Hepatocyte (in vitro differentiated cells): ENCODE measurements around the gene BCAR1. TPM values are rescaled to one million over a fixed set of nuclear protein-coding genes. Genes with fewer than 3 reads are reported as not detected.
A peak's percentile ranks its signal among the peaks of the same experiment; 100 is the strongest.

Experiments
- DNase-seq: peaks from one replicate; pipeline ENCODE4 v3.0.0-alpha.2; 2016; ENCODE audit warnings: low spot score
- H2AFZ ChIP-seq: fragments of 200-600 bp; sonication (generic); 2 replicates; pipeline ENCODE4 v1.6.0; 2016; ENCODE audit warnings: antibody characterized with exemption, mild to moderate bottlenecking
- H3K27ac ChIP-seq: fragments of 200-600 bp; sonication (generic); 2 replicates; pipeline ENCODE4 v1.5.1; 2016; ENCODE audit warnings: mild to moderate bottlenecking
- H3K27me3 ChIP-seq: fragments of 200-600 bp; sonication (generic); 2 replicates; pipeline ENCODE4 v1.6.1; 2016
- H3K36me3 ChIP-seq: fragments of 200-600 bp; sonication (generic); replicated peaks from 2 replicates; pipeline ENCODE4 v1.5.1; 2016; ENCODE audit warnings: low read depth; ENCODE audit not compliant: insufficient read depth
- H3K4me1 ChIP-seq: fragments of 200-600 bp; sonication (generic); 2 replicates; pipeline ENCODE4 v1.5.1; 2016; ENCODE audit warnings: mild to moderate bottlenecking, moderate library complexity; ENCODE audit not compliant: insufficient read depth
- H3K4me2 ChIP-seq: fragments of 200-600 bp; sonication (generic); 2 replicates; pipeline ENCODE4 v1.6.0; 2016
- H3K4me3 ChIP-seq: fragments of 200-600 bp; sonication (generic); 2 replicates; pipeline ENCODE4 v1.5.1; 2016; ENCODE audit warnings: mild to moderate bottlenecking
- H3K79me2 ChIP-seq: fragments of 200-600 bp; sonication (generic); 2 replicates; pipeline ENCODE4 v1.6.0; 2017; ENCODE audit warnings: mild to moderate bottlenecking
- H3K9me2 ChIP-seq: fragments of 200-600 bp; sonication (generic); replicated peaks from 2 replicates; pipeline ENCODE4 v1.6.0; 2017; ENCODE audit warnings: mild to moderate bottlenecking; ENCODE audit not compliant: insufficient read depth
- H3K9me3 ChIP-seq: fragments of 200-600 bp; sonication (generic); 2 replicates; pipeline ENCODE4 v1.5.1; 2016; ENCODE audit warnings: low read depth, mild to moderate bottlenecking
- H4K20me1 ChIP-seq: fragments of 200-600 bp; sonication (generic); 2 replicates; pipeline ENCODE4 v1.6.0; 2016; ENCODE audit warnings: mild to moderate bottlenecking; ENCODE audit not compliant: insufficient read depth, poor library complexity, severe bottlenecking
- CTCF ChIP-seq: fragments of 200-600 bp; sonication (generic); IDR thresholded peaks from 2 replicates; pipeline ENCODE4 v1.5.1; 2016; ENCODE audit warnings: antibody characterized with exemption, mild to moderate bottlenecking; ENCODE audit not compliant: poor library complexity
- EZH2 ChIP-seq: fragments of 200-600 bp; sonication (generic); IDR thresholded peaks from 2 replicates; pipeline ENCODE4 v1.6.1; 2016; ENCODE audit warnings: antibody characterized with exemption, mild to moderate bottlenecking, borderline replicate concordance
- EZH2phosphoT487 ChIP-seq: fragments of 200-600 bp; sonication (generic); IDR thresholded peaks from one replicate; pipeline ENCODE4 v1.6.1; 2018; ENCODE audit warnings: antibody characterized with exemption, mild to moderate bottlenecking, low read depth, moderate library complexity; ENCODE audit not compliant: unreplicated experiment, severe bottlenecking
- WGBS: methylation state at CpG from one replicate; pipeline ENCODE4 v1.1.6; 2016; ENCODE audit warnings: low lambda C conversion rate; ENCODE audit errors: missing lambda C conversion rate; 5-methylcytosine and 5-hydroxymethylcytosine counted together
- polyA plus RNA-seq: library from polyadenylated mRNA; unstranded; fragments of >200 nt; fragmentation: Nextera tagmentation; extraction: Ambion mirVana; gene quantifications from 2 replicates; pipeline ENCODE4 v1.2.1, GENCODE V29; 2016
- total RNA-seq: library from RNA; depleted of rRNA; stranded (reverse); fragments of >200 nt; gene quantifications from 2 replicates; pipeline ENCODE4 v1.2.3, GENCODE V29; 2014

The BCAR1 gene
- total and polyA plus RNA-seq, 2 experiments from 2014 or later: 77.3 to 112 TPM

DNA sequence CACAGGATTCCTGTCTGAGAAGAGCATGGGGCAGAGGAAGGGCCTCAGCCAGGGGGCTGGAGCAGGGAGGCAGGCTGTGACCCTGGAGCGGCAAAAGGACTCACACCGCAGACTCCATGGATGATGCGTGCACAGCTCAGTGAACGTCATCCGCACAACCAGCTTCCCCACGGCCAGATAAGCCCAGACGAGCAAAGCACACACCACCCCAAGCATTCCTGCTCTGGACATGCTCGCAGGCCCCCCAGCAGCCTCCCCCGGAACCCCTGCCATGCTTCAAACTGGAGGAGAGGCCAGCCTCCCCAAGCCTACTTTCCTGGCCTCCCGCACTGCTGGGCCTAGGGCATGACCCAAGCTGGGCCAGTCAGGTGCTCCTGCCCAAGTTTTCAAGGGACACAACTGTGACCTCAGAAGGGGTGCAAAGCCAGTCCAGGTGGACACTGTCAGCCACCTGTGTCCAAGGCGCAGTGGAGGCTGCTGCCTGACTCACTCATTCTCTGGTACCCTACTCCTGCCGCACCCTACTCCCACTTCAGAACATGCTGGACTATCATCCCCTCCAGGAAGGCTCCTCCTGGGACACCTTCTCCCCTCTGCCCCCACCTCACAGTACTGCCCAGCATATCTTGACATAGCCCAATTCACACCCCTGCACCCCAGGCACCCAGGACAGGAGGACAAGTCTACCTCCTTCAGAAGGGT, 4.8 kb downstream of the BCAR1 start:
- H3K9me3 ChIP-seq: no peaks in the 10 kb centered on the region
- H3K4me3 ChIP-seq: no peak overlapping the region
- no peaks in the 10 kb centered on the region for H3K9me2 ChIP-seq
- H4K20me1 ChIP-seq: peaks cover 49% of the 10 kb centered on the region
- H2AFZ ChIP-seq: no peak overlapping the region
- H3K27ac ChIP-seq: peak overlapping the region; percentile 96
- TF ChIP-seq EZH2phosphoT487 (no peak), CTCF (no peak), EZH2 (no peak)
- no peak for DNase-seq
- H3K36me3 ChIP-seq: no peaks in the 10 kb centered on the region
- peaks cover 71% of the 10 kb centered on the region for H3K4me1 ChIP-seq
- H3K79me2 ChIP-seq: peaks cover 85% of the 10 kb centered on the region
- WGBS: 71% methylated on average over 11 of the region's 12 CpGs
- H3K27me3 ChIP-seq: no peaks in the 10 kb centered on the region
- H3K4me2 ChIP-seq: peak overlapping the region; percentile 99

DNA sequence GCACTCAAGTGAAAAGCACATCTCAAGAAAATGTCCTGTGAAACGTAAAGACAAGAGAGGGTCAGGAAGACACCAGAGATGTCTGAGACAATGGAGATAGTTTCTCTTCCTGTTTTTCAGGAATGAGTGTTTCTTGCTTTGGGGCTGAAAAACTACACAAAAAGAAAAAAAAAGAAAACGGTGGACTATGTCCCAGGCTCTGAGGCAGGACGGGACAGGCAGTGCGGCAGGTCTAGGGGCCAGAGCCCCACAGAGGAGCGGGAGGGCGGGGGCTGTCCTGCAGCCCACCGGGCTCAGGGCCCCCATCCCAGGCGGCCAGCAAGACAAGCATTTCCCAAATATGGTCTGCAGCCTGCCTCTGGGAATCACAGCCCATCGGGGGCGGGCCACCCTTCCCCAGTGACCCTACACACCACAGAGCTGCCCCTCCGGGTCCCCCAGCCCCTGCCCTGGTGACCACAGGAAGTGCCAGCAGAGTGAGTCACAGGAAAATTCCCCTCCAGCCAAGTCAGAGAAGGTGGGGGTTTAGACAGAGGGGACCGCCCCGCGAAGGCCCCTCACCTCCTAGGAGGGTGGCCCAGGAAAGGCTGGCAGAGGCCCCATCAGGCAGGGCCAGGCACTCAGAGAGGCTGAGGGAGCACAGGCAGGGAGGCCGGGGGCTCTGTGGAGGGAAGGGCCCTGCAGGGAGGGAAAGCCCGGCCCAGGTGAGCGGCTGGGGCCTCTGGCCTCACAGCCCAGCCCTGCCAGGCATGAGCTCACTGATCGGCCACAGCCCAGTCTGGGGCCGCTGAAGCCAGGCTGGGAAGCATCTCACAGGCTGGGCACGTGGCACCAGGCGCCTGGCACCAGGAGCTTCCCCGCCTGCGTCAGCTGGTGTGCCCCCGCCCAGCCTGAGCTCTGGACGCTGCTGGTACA, 6.3 kb downstream of the BCAR1 start:
- H3K27ac ChIP-seq: peak overlapping the region; percentile 96
- H3K79me2 ChIP-seq: peaks cover 88% of the 10 kb centered on the region
- TF ChIP-seq EZH2: no peak
- TF ChIP-seq EZH2phosphoT487: no peak
- no peak for TF ChIP-seq CTCF
- H3K36me3 ChIP-seq: no peaks in the 10 kb centered on the region
- WGBS: 22% methylated on average over 23 of the region's 25 CpGs
- peak overlapping the region; percentile 99 for H3K4me2 ChIP-seq
- peaks cover 42% of the 10 kb centered on the region for H4K20me1 ChIP-seq
- H2AFZ ChIP-seq: no peak overlapping the region
- peaks cover 68% of the 10 kb centered on the region for H3K4me1 ChIP-seq
- DNase-seq: peak; percentile 94
- no peak overlapping the region for H3K4me3 ChIP-seq
- H3K9me2 ChIP-seq: no peaks in the 10 kb centered on the region
- H3K27me3 ChIP-seq: no peaks in the 10 kb centered on the region
- no peaks in the 10 kb centered on the region for H3K9me3 ChIP-seq

- H2AFZ ChIP-seq: no peak overlapping the region
- peak overlapping the region; percentile 96 for H3K27ac ChIP-seq
- H3K4me1 ChIP-seq: peaks cover 62% of the 10 kb centered on the region
- peak overlapping the region; percentile 99 for H3K4me2 ChIP-seq
- H3K79me2 ChIP-seq: peaks cover 88% of the 10 kb centered on the region
- no peaks in the 10 kb centered on the region for H3K27me3 ChIP-seq
- H3K4me3 ChIP-seq: no peak overlapping the region
- TF ChIP-seq CTCF (no peak), EZH2phosphoT487 (no peak)
- peaks cover 36% of the 10 kb centered on the region for H4K20me1 ChIP-seq
- no peaks in the 10 kb centered on the region for H3K9me2 ChIP-seq
- peak; percentile 53 for DNase-seq
- WGBS: 81% methylated on average over 7 of the region's 7 CpGs
- H3K36me3 ChIP-seq: no peaks in the 10 kb centered on the region
- no peaks in the 10 kb centered on the region for H3K9me3 ChIP-seq
Measured at GRCh38 chr16:75244225-75244809, 7.1 kb downstream of the BCAR1 start.
